Hypothalamus (tissue), 51 donors: ENCODE results near the gene SLC38A8.
A peak's percentile ranks its signal among the peaks of the same experiment; 100 is the strongest.

Experiments used
- DNase-seq, 51 donors: peaks; one replicate each; lab custom pipeline; 2025; lab: John Stamatoyannopoulos, UW

Gene SLC38A8

GRCh38 chr16:84042308-84042878, at the start of gene SLC38A8:
TSS of gene SLC38A8 (minus strand) at chr16:84042795. CDS start at chr16:84042157, 638 bp downstream.
- DNase-seq, result no peak

- peak in 2 of 51 donors; percentile 15 to 38 for DNase-seq
Measured at GRCh38 chr16:84091460-84091859, 48.9 kb upstream of the SLC38A8 start.

GRCh38 chr16:84090211-84090610, 47.6 kb upstream of the SLC38A8 start:
- peak in 7 of 51 donors; percentile 16 to 37 (median 26) for DNase-seq

- peak in 1 of 51 donors; percentile 32 for DNase-seq
Measured at GRCh38 chr16:84088695-84089395, 46.2 kb upstream of the SLC38A8 start.

- peak in 2 of 51 donors; percentile 10 to 45 for DNase-seq
Measured at GRCh38 chr16:84087466-84088151, 45.0 kb upstream of the SLC38A8 start.

- DNase-seq, result peak in 1 of 51 donors; percentile 45
Measured at GRCh38 chr16:84087001-84087400, 44.4 kb upstream of the SLC38A8 start.

GRCh38 chr16:84086341-84086740, 43.7 kb upstream of the SLC38A8 start:
- no peak for DNase-seq

- no peak for DNase-seq
Measured at GRCh38 chr16:84085773-84086172, 43.2 kb upstream of the SLC38A8 start.

GRCh38 chr16:84085271-84085667, 42.7 kb upstream of the SLC38A8 start:
- DNase-seq, result no peak

GRCh38 chr16:84084570-84085270, 42.1 kb upstream of the SLC38A8 start:
- peak in 13 of 51 donors; percentile 15 to 42 (median 28) for DNase-seq

GRCh38 chr16:84082835-84083569, 40.4 kb upstream of the SLC38A8 start:
- peak in 8 of 51 donors; percentile 12 to 39 (median 20) for DNase-seq

- no peak for DNase-seq
Measured at GRCh38 chr16:84082110-84082509, 39.5 kb upstream of the SLC38A8 start.

GRCh38 chr16:84081446-84081989, 38.9 kb upstream of the SLC38A8 start:
- no peak for DNase-seq

GRCh38 chr16:84080813-84081212, 38.2 kb upstream of the SLC38A8 start:
- DNase-seq, result no peak

GRCh38 chr16:84080378-84080777, 37.8 kb upstream of the SLC38A8 start:
- DNase-seq, result no peak

- no peak for DNase-seq
Measured at GRCh38 chr16:84079664-84080063, 37.1 kb upstream of the SLC38A8 start.

GRCh38 chr16:84075376-84075775, 32.8 kb upstream of the SLC38A8 start:
- DNase-seq, result peak in 2 of 51 donors; percentile 26 to 36

- no peak for DNase-seq
Measured at GRCh38 chr16:84074721-84075120, 32.1 kb upstream of the SLC38A8 start.

- DNase-seq, result no peak
Measured at GRCh38 chr16:84072014-84072413, 29.4 kb upstream of the SLC38A8 start.

GRCh38 chr16:84071121-84071520, 28.5 kb upstream of the SLC38A8 start:
- DNase-seq, result no peak
